ENCODE results near the gene NEAT1. TPM values are rescaled to one million over a fixed set of nuclear protein-coding genes. Genes with fewer than 3 reads are reported as not detected.

The NEAT1 gene
- total and polyA plus RNA-seq, 2 experiments from 2014 or later = 5.3 to 7.2 TPM

GRCh38 chr11:65487467-65488272, 65.1 kb downstream of the NEAT1 start (continued):
- TF ChIP-seq REST (IDR thresholded peaks at IDR 0.05; ENCODE audit: unreplicated experiment) = no peak
- TF ChIP-seq ZNF462 (CRISPR knock-in tag; IDR thresholded peaks at IDR 0.05) = no peak
- TF ChIP-seq JUNB (IDR thresholded peaks at IDR 0.05; ENCODE audit: unreplicated experiment) = no peak
- no peak for TF ChIP-seq NANOG (IDR thresholded peaks at IDR 0.05; ENCODE audit: borderline replicate concordance)
- 0 out of 2 replicates have a peak, but pooled peaks have one; percentile 46 for TF ChIP-seq CREB1 (CRISPR knock-in tag; IDR thresholded peaks at IDR 0.05; ENCODE audit: low read depth)

Data from GM23338 (cell line).